ENCODE measurements around the gene ZFYVE28. TPM values are rescaled to one million over a fixed set of nuclear protein-coding genes. Genes with fewer than 3 reads are reported as not detected.

ZFYVE28 gene
- total RNA-seq, 2 donors from 2014 or later = 29.6 to 31.6 TPM

DNA sequence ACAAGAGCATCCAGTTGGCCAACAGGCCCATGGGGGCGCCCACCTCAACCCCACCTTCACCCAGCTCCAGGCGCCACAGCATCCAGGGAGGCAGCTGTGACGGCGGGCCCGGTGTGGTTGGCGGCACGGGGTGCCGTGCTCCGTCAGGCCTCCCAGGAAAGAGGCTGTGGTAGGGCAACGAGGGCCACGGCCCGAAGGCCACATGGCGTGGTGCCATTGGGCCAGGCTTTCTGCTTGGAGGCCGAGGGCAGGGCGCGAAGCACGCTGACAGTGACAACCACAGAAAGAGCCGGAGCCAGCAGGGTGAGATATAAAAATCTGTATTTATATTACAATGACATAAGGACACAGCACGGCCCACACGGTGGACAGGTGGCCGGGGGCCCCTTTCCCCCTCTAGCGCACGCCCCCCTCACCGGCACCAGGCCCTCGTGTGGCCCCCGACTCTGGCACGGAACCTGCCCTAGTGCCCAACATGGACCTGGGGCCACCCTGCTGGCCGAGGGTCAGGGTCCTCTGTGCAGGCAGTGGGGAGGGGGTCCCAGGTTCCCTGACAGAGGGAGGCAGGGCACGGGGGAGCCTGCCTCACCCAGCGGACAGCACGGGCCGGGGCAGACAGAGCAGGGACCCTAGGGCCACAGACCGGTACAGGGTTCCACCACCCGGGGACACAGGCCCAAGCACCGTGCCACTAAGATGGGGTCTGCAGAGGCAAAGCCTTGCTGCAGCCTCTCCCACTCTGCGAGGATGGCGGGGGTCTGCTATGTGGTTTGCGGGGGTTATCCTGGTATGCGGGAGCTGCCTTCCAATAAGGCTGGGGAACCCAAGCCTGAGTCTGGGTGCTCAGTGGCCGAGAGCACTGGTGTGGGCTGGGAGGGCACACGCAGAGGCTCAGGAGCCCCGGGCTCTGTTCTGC is 171.1 kb downstream of the ZFYVE28 start:
- H3K36me3 ChIP-seq = peaks cover 12% of the 10 kb centered on the region
- H3K27ac ChIP-seq = no peak overlapping the region
- H3K4me1 ChIP-seq = peaks cover 10% of the 10 kb centered on the region
- no peak for TF ChIP-seq CTCF (IDR thresholded peaks at IDR 0.05)
- DNase-seq = no peak
- intact Hi-C loops (cut with DNase I) = no loop called here
- no peak overlapping the region for H3K4me3 ChIP-seq
- no peaks in the 10 kb centered on the region for H3K27me3 ChIP-seq
- H3K9ac ChIP-seq (ENCODE audit: low read depth in 2 of 2, low read length in 2 of 2) = no peak overlapping the region
- H3K9me3 ChIP-seq = no peaks in the 10 kb centered on the region

DNA sequence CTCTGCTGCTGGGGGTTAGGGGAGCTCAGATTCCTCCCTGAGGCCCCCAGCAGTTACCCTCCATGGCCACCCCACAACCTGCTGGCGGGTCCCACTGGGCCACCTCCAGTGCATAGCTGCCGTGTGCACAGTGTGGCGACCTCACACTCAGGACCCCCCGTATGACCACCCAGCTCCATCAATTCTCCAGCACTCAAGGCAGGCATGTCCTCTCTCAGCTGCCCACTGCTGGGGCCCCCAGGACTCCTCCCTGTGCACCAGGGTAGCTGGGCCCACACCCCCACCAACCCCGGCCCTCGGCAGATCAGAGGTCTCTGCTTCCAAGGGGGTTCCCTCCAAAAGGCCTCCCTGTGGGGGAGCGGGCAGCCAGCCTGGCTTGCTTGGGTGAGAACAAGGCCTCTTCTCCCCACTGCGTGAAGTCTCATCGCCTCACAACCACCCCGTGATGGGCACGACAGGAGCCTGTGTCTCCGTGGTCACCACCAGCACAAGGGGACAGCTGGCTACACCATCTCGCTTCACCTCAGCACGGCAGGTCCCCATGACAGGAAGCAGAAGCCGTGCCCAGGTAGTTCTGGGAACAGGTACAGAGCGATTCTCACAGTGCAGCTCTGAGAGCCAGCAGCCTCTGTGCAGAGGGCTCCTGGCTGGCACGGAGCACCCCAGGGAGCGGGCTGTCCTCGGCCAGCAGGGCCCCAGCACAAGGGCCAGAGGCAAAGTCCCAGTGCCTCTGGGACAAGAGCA is 171.9 kb downstream of the ZFYVE28 start:
- Histone ChIP-seq H3K4me3 (no peak overlapping the region), H3K9ac (ENCODE audit: low read depth in 2 of 2, low read length in 2 of 2) (no peak overlapping the region), H3K9me3 (no peaks in the 10 kb centered on the region), H3K27me3 (no peaks in the 10 kb centered on the region), H3K4me1 (peaks cover 10% of the 10 kb centered on the region), H3K36me3 (peaks cover 6% of the 10 kb centered on the region), H3K27ac (no peak overlapping the region)
- no peak for TF ChIP-seq CTCF (IDR thresholded peaks at IDR 0.05)
- no peak for DNase-seq
- intact Hi-C loops (cut with DNase I) = no loop called here

GRCh38 chr4:2245787-2246275 is 172.6 kb downstream of the ZFYVE28 start:
- no peak for DNase-seq
- Histone ChIP-seq H3K4me3 (no peak overlapping the region), H3K4me1 (peaks cover 10% of the 10 kb centered on the region), H3K9ac (ENCODE audit: low read depth in 2 of 2, low read length in 2 of 2) (no peak overlapping the region), H3K27me3 (no peaks in the 10 kb centered on the region), H3K36me3 (peaks cover 6% of the 10 kb centered on the region), H3K9me3 (no peaks in the 10 kb centered on the region), H3K27ac (no peak overlapping the region)
- intact Hi-C loops (cut with DNase I) = no loop called here
- no peak for TF ChIP-seq CTCF (IDR thresholded peaks at IDR 0.05)

- Histone ChIP-seq H3K9me3 (no peaks in the 10 kb centered on the region), H3K27ac (no peak overlapping the region), H3K27me3 (no peaks in the 10 kb centered on the region), H3K36me3 (peaks cover 6% of the 10 kb centered on the region), H3K9ac (ENCODE audit: low read depth in 2 of 2, low read length in 2 of 2) (peak overlapping the region in 1 of 2 donors; percentile 37), H3K4me1 (peaks cover 10% of the 10 kb centered on the region), H3K4me3 (no peak overlapping the region)
- no peak for DNase-seq
- intact Hi-C loops (cut with DNase I) = no loop called here
- TF ChIP-seq CTCF (IDR thresholded peaks at IDR 0.05) = no peak
Observed at GRCh38 chr4:2245057-2245786, 173.2 kb downstream of the ZFYVE28 start.

All from colonic mucosa (tissue), 4 donors.